EH (cell line): ENCODE data around the gene OR7C2.

Experiments used
- DNase-seq: peaks from one replicate; pipeline ENCODE4 v3.0.0-alpha.2; 2015; ENCODE audit warnings: low read depth

The OR7C2 gene

DNA sequence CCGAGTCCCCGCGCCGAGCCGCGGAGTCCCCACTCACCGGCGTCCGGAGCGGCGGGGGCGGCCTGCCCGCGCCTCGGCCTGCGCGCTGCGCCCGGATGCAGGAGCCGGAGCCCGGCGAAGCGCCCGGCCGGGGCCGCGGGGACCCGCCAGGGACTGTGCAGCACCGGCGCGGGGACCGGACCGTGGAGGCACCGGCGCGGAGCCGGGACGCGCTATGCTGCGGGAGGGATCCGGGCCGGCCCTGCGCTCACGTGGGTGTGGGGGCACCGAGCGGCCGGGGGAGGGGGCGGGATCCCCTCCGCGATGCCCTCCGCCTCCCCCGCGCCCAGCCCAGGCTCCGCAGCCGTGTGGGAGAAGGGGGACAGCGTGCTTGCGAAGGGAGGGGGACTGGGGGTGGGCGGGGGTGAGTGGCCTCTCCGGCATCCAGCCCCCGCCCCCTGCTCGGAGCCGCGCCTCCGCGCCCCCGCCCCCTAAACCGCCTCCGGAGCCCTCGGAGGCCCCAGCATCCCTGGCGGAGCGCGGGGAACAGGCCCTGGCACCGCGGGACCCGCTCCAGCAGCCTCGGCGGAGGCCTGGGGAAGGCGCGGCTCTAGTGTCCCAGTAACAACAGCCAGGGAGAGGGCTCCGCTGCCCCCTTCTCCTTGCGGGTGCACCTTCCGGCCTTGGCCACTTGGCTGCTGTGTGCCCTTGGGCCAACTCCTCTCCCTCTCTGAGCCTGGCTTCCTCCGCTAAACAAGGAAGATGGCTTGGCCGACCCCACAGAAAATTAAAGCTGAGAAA lies 38.4 kb downstream of the OR7C2 start, which contains the start of gene SLC1A6:
SLC1A6 (minus strand) TSS at position 389 of the 780 bp plus-strand sequence. CDS start 6,954 bp downstream, outside the sequence.
- no peak for DNase-seq

DNA sequence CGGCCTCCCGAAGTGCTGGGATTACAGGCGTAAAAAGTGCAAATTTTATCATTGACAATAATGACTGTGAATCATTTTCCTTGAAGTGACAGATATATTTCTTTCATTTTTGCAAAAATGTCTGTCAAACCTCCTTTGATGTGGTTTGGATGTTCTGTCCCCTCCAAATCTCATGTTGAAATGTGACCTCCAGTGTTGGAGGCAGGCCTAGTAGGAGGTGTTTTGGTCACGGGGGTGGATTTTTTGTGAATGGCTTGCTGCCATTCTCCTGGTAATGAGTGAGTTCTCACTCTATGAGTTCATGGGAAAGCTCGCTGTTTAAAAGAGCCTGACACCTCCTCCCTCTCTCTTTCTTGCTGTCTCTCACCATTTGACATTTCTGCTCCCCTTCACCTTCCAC lies 43.8 kb downstream of the OR7C2 start:
- DNase-seq: no peak
